AG04449 (cell line): ENCODE data around the gene ZNF730.
"Not testable (repeated sequence)": the region's sequence is repeated elsewhere in the genome, so short reads cannot be mapped to it uniquely, and the experiment has no call there.

ENCODE experiments used
- CTCF ChIA-PET: fragments of 350-600 bp; formaldehyde crosslinking; extraction: SDS; loops from one replicate; lab custom pipeline; 2021; ENCODE audit warnings: antibody characterized with exemption; lab: Yijun Ruan, JAX
- POLR2A ChIA-PET: fragments of 400-600, 350-600 bp; formaldehyde crosslinking; extraction: SDS; loops from one replicate; lab custom pipeline; 2020; ENCODE audit warnings: antibody characterized with exemption, inconsistent platforms; lab: Yijun Ruan, JAX
- DNase-seq: peaks from one replicate; pipeline ENCODE4 v3.0.0-alpha.2; 2010; ENCODE audit warnings: low read depth, low spot score
- H3K4me3 ChIP-seq: 2 replicates; pipeline ENCODE4 v1.5.1; 2011; ENCODE audit warnings: low read depth, mild to moderate bottlenecking, control low read depth, low read length
- TF ChIP-seq, protein P1 (sequence below): IDR thresholded peaks from one replicate; pipeline ENCODE4 v1.5.1; 2011; ENCODE audit warnings: mild to moderate bottlenecking, moderate library complexity, low read length, control low read depth, inconsistent platforms; ENCODE audit not compliant: insufficient read depth; ENCODE audit errors: missing control alignments

ZNF730 gene

DNA sequence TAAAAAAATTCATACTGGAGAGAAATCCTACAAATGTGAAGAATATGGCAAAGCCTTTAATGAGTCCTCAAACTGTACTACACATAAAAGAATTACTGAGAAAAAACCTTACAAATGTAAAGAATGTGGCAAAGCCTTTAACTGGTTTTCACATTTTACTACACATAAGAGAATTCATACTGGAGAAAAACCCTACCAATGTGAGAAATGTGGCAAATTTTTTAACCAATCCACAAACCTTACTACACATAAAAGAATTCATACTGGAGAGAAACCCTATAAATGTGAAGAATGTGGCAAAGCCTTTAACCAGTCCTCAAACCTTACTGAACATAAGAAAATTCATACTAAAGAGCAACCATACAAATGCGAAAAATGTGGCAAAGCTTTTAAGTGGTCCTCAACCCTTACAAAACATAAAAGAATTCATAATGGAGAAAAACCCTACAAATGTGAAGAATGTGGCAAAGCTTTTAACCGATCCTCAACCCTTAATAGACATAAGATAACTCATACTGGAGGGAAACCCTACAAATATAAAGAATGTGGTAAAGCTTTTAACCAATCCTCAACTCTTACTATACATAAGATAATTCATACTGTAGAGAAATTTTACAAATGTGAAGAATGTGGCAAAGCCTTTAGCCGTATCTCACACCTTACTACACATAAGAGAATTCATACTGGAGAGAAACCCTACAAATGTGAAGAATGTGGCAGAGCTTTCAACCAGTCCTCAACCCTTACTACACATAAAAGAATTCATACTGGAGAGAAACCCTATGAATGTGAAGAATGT is 29.0 kb downstream of the ZNF730 start:
- DNase-seq, result no peak
- no peak overlapping the region for H3K4me3 ChIP-seq
- TF ChIP-seq, protein P1, sequence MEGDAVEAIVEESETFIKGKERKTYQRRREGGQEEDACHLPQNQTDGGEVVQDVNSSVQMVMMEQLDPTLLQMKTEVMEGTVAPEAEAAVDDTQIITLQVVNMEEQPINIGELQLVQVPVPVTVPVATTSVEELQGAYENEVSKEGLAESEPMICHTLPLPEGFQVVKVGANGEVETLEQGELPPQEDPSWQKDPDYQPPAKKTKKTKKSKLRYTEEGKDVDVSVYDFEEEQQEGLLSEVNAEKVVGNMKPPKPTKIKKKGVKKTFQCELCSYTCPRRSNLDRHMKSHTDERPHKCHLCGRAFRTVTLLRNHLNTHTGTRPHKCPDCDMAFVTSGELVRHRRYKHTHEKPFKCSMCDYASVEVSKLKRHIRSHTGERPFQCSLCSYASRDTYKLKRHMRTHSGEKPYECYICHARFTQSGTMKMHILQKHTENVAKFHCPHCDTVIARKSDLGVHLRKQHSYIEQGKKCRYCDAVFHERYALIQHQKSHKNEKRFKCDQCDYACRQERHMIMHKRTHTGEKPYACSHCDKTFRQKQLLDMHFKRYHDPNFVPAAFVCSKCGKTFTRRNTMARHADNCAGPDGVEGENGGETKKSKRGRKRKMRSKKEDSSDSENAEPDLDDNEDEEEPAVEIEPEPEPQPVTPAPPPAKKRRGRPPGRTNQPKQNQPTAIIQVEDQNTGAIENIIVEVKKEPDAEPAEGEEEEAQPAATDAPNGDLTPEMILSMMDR, result no peak
- ChIA-PET POLR2A (no interaction called here), CTCF (no interaction called here)

DNA sequence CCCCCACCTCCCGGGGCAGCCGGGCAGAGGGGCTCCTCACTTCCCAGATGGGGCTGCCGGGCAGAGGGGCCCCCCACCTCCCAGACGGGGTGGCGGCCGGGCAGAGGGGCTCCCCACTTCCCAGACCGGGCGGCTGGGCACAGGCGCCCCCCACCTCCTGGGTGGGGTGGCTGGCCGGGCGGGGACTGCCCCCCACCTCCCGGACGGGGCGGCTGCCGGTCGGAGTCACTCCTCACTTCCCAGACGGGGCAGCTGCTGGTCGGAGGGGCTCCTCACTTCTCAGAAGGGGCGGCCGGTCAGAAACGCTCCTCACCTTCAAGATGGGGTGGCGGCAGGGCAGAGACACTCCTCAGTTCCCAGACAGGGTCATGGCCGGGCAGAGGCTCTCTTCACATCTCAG is 43.9 kb downstream of the ZNF730 start:
- no peak for DNase-seq
- TF ChIP-seq, protein P1, result no peak
- no peak overlapping the region for H3K4me3 ChIP-seq
- ChIA-PET CTCF (no interaction called here), POLR2A (no interaction called here)

DNA sequence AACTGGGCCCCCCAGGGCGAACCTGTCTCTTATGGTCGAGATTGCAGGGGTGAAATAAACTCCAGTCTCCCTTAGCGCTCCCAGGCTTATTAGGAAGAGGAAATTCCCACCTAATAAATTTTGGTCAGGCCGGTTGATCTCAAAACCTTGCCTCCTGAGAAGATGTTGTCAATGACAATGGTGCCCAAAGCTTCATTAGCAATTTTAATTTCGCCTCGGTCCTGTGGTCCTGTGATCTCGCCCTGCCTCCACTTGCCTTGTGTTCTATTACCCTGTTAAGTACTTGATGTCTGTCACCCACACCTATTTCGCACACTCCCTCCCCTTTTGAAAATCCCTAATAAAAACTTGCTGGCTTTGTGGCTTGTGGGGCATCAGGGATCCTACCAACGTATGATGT is 51.5 kb downstream of the ZNF730 start:
- H3K4me3 ChIP-seq, CTCF ChIA-PET, DNase-seq, POLR2A ChIA-PET: not testable (repeated sequence)

DNA sequence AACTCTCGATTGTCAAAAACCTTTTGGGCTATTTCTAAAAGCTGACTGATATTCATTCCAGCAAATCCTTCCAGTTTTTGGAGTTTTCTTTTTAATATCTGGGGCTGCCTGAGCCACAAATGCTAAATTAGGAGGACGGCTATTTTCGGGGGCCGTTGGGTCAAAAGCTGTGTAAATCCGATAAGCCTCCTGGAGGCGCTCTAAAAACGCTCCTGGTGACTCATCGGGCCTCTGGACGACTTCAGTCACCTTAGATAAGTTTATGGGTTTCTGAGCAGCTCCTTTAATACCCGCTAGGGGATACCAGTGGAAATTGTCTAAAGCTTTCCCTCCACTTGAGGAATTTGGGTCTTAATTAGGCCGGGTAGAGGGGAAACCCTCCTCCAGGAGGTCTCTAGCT is 66.4 kb downstream of the ZNF730 start:
- TF ChIP-seq, protein P1, result no peak
- no peak for DNase-seq
- H3K4me3 ChIP-seq, result no peak overlapping the region
- ChIA-PET CTCF (no interaction called here), POLR2A (no interaction called here)

DNA sequence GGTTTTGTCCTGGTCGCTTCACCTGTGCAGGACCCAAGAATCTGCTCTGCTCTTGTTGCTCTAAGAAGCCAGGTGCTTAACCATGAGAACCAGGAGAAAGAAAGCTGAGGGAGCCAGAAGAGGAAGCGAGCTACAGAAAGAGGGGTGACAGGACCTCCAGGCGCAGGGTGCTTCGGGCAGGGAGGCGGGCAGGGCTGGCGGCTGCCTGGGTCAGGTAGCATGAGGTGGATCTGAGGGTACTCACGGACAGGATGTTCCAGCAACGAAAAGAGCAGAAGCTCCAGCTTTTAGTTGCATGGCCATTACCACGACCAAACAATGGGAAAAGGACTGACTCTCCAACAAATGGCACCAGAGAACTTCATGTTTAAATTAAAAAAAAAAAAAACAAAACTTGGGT is 73.5 kb downstream of the ZNF730 start:
- CTCF ChIA-PET, result no interaction called here
- DNase-seq, result no peak
- no peak overlapping the region for H3K4me3 ChIP-seq
- TF ChIP-seq, protein P1, result no peak
- POLR2A ChIA-PET, result no interaction called here
